Omental fat pad (tissue), 4 donors: ENCODE results near the gene PAFAH1B1. TPM values are rescaled to one million over a fixed set of nuclear protein-coding genes. Genes with fewer than 3 reads are reported as not detected.

ENCODE experiments used
- ATAC-seq: fragments of 150-250 bp; one replicate; pipeline ENCODE4 v1.9.1; 2016; ENCODE audit warnings: mild to moderate bottlenecking, moderate library complexity; ENCODE audit not compliant: low FRiP score
- DNase-seq: peaks from one replicate; pipeline ENCODE4 v3.0.0-alpha.2; 2019; ENCODE audit warnings: low spot score
- CTCF ChIP-seq, 3 donors: fragments of 450-650 bp; IDR thresholded peaks; one replicate each; pipeline ENCODE4 v1.5.1; 2016 to 2017; ENCODE audit warnings: antibody characterized with exemption in 3 of 3, mild to moderate bottlenecking in 3 of 3, moderate library complexity in 2 of 3
- total RNA-seq, 4 donors: library from RNA; depleted of rRNA; stranded (reverse); fragments of >200 nt; gene quantifications; one replicate each; pipeline ENCODE4 v1.1.0, GENCODE V29; 2016

The PAFAH1B1 gene
- total RNA-seq, 4 donors from 2014 or later: 82.8 to 109 (median 95.2) TPM

GRCh38 chr17:2700030-2700490 is 106.6 kb downstream of the PAFAH1B1 start:
- TF ChIP-seq CTCF (IDR thresholded peaks at IDR 0.05): no peak

DNA sequence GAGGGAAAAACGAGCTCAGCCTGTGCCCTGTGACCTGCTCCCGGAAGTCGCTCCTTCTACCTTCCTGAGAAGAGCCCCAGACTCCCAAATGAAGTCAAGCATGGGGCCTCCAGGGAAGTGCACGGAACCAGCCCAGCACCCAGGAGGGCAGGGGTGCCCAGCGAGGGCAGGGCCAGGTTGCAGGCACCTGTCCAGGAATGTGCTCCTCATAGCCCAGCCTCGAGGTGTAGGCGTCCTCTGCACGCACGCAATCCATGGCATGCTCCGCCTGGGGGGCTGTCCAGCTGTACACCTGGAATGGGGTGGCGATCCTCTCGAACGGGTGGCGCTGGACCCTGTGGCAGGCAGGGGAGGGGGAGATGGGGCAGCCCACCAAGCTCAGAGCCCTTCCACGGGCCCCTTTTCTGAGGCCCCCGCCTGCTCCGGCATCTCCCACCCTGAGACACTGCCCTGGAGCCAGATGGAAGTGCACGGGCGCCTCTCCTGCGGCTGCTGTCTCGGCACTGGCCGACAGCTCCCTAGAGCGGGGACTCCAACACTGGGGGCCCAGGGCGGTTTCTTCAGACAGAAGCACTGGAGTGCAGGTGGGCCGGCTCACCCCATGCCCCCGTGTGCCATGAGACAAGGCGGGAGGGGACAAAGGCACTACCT is 107.2 kb downstream of the PAFAH1B1 start:
- DNase-seq: no peak
- TF ChIP-seq CTCF (IDR thresholded peaks at IDR 0.05): no peak
- no peak for ATAC-seq

More at GRCh38 chr17:2700030-2700490, 106.6 kb downstream of the PAFAH1B1 start:
- DNase-seq: no peak
- no peak for ATAC-seq

DNA sequence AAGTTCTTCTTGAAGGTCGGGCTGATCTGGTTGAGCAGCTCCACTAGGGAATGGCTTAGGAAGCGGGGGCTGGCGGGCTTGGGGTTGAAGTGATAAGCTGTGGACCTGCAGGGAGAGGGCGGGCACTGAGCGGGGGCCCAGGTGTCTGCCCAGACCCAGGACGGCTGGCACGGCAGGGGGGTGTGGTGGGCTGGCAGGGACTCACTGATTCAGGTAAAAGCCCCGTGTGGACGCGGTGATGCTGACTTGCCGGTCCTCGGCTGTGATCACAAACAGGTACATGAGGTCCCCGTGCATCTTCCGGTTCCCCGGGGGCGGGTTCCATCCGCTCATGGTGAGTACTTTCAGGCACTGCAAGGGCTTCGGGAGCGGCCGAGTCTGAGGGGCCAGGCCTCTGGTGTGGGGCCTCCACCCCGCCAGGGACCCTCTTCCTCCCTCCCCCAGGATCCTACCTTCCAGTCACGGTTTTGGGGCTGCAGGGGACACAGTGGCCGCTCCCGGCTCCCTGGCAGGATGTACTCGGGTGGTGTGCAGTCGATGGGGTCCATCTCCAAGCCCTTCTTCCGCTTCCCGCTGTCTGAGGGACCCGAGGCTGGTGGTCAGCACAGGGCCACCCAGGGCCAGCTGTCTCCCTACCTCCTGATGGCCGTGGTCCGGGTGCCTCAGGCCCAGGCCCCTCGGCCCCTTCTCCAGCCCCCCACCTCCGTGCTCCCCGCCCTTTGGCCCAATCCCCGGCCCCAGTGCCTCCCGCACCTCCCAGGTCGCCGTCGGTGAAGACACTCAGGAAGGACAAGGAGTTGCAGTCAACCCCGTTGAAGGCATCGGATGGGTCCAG is 107.9 kb downstream of the PAFAH1B1 start:
- DNase-seq: no peak
- no peak for TF ChIP-seq CTCF (IDR thresholded peaks at IDR 0.05)
- ATAC-seq: no peak

GRCh38 chr17:2701996-2702741 is 108.7 kb downstream of the PAFAH1B1 start:
- no peak for TF ChIP-seq CTCF (IDR thresholded peaks at IDR 0.05)
- no peak for ATAC-seq
- no peak for DNase-seq

- TF ChIP-seq CTCF (IDR thresholded peaks at IDR 0.05): no peak
- DNase-seq (no peak), ATAC-seq (no peak)
These were observed 109.7 kb downstream of the PAFAH1B1 start for GRCh38 chr17:2703181-2703580.

DNA sequence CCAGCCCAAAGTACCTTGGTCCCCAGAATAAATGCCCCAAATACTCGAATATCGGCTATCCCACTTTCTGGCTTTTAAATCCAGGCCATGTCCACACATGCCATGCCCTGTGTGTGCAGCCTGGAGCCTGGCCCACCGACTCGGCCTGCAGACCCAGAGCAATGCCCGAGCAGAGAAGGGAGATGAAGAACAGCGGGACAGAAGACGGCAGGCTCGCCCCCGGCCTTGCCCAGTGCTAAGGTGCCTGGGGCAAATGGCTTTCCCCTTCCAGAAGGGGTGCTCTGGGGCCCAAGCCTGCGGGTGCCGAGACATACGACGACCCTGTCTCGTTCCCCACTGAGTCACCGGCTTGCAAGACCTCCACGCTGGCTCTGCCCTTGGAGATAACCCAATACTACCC is 110.2 kb downstream of the PAFAH1B1 start:
- no peak for DNase-seq
- no peak for ATAC-seq
- TF ChIP-seq CTCF (IDR thresholded peaks at IDR 0.05): no peak
